ENCODE results near the gene RPTOR. TPM values are rescaled to one million over a fixed set of nuclear protein-coding genes. Genes with fewer than 3 reads are reported as not detected.

Gene RPTOR
- total and polyA plus RNA-seq, 10 of the 15 experiments (the other 5 are each of a cell fraction or from before 2014, with no cell fraction given): 0.18 to 32.1 (median 7.8) TPM

GRCh38 chr17:80926591-80927250, 382.1 kb downstream of the RPTOR start:
- in situ Hi-C loops (cut with MboI) (no loop called here), intact Hi-C loops (cut with micrococcal nuclease; ENCODE audit: unreplicated experiment) (no loop called here)
- H2AFZ ChIP-seq (ENCODE audit: control insufficient read depth, low read depth, low read length): no peak overlapping the region
- TF ChIP-seq SMAD5 (IDR thresholded peaks at IDR 0.05; ENCODE audit: low read depth) (no peak), ELK1 (IDR thresholded peaks at IDR 0.05; ENCODE audit: low read depth, low read length) (no peak), EP300 (IDR thresholded peaks at IDR 0.05; ENCODE audit: borderline replicate concordance in 1 of 2, control insufficient read depth in 1 of 2, low read depth in 2 of 2, low read length in 2 of 2) (no peak), MLLT1 (IDR thresholded peaks at IDR 0.05) (no peak), E2F8 (IDR thresholded peaks at IDR 0.05; ENCODE audit: low read depth, partially characterized antibody) (no peak), RUNX3 (IDR thresholded peaks at IDR 0.05; ENCODE audit: low read length) (no peak), SPI1 (IDR thresholded peaks at IDR 0.05; ENCODE audit: borderline replicate concordance, insufficient read depth, low read depth, low read length) (no peak), MEF2B (IDR thresholded peaks at IDR 0.05; ENCODE audit: partially characterized antibody, poor library complexity, severe bottlenecking) (no peak), SREBF2 (IDR thresholded peaks at IDR 0.05; ENCODE audit: low read length) (no peak)
- TF ChIP-seq, protein P1, sequence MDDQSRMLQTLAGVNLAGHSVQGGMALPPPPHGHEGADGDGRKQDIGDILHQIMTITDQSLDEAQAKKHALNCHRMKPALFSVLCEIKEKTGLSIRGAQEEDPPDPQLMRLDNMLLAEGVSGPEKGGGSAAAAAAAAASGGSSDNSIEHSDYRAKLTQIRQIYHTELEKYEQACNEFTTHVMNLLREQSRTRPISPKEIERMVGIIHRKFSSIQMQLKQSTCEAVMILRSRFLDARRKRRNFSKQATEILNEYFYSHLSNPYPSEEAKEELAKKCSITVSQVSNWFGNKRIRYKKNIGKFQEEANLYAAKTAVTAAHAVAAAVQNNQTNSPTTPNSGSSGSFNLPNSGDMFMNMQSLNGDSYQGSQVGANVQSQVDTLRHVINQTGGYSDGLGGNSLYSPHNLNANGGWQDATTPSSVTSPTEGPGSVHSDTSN (IDR thresholded peaks at IDR 0.05; ENCODE audit: insufficient replicate concordance, low read depth, low read length): no peak
- WGBS (ENCODE audit: insufficient coverage, insufficient replicate concordance, low lambda C conversion rate, missing lambda C conversion rate): 96% methylated on average over 15 of the region's 15 CpGs
- BruUV-seq (replicated peaks): TSS peak; percentile 32
- ChIA-PET RAD21 (ENCODE audit: unreplicated experiment) (interaction anchor here (1.3 to 1.7 kb wide), 2 partner anchors 50 to 93 kb away, joined by 4 to 5 read pairs; no protein-coding TSS in a partner anchor), SMC1A (ENCODE audit: uncharacterized antibody, unreplicated experiment) (interaction anchor here (3.2 kb wide), 1 partner anchor 17 kb away, joined by 12 read pairs; no protein-coding TSS in a partner anchor), POLR2A (interaction anchor here (1.4 to 2.1 kb wide), 2 partner anchors 14 to 17 kb away, joined by 4 to 10 read pairs; no protein-coding TSS in a partner anchor), CTCF (interaction anchor here (0.7 to 0.8 kb wide), 2 partner anchors 17 to 43 kb away, joined by 3 to 5 read pairs; no protein-coding TSS in a partner anchor)
- no peaks in the 10 kb centered on the region for H4K20me1 ChIP-seq (ENCODE audit: control insufficient read depth, insufficient read depth)
- FAIRE-seq (no peak), ATAC-seq (no peak), DNase-seq (ENCODE audit: low read depth, low spot score) (no peak)
- H3K9ac ChIP-seq (ENCODE audit: control insufficient read depth, insufficient read depth, low read length): no peak overlapping the region
- H3K79me2 ChIP-seq (ENCODE audit: control insufficient read depth, insufficient read depth, low read length): no peaks in the 10 kb centered on the region
- H3K27ac ChIP-seq (ENCODE audit: control insufficient read depth, insufficient read depth): no peak overlapping the region
- no peak overlapping the region for H3K4me2 ChIP-seq (ENCODE audit: control insufficient read depth, insufficient read depth)
- H3K4me3 ChIP-seq: no peak overlapping the region
- H3K9me3 ChIP-seq (replicated peaks; ENCODE audit: control insufficient read depth, insufficient read depth, low read length): no peaks in the 10 kb centered on the region
- H3K4me1 ChIP-seq (ENCODE audit: control insufficient read depth, insufficient read depth, low read length): peaks cover 7% of the 10 kb centered on the region
- H3K27me3 ChIP-seq (replicated peaks in 1 of 2; ENCODE audit: control insufficient read depth in 2 of 2, insufficient read depth in 2 of 2, low read length in 1 of 2): no peaks in the 10 kb centered on the region
- peaks cover 0 to 4% of the 10 kb centered on the region in 2 experiments; a peak in 3 of 4 replicates for H3K36me3 ChIP-seq (ENCODE audit: control insufficient read depth in 2 of 2, insufficient read depth in 2 of 2, low read length in 1 of 2)
